GM12878 (cell line): ENCODE results near the gene SEC63. TPM values are rescaled to one million over a fixed set of nuclear protein-coding genes. Genes with fewer than 3 reads are reported as not detected.

Experiments
- ATAC-seq: fragments of 200-7000 bp; cut with Tn5 transposase; 3 replicates; pipeline ENCODE4 v1.9.1; 2020; ENCODE audit warnings: mild to moderate bottlenecking, moderate library complexity
- BruUV-seq: library from RNA; stranded (reverse); fragments of 400-500 nt; replicated peaks from 2 replicates; lab custom pipeline; 2021; lab: Mats Ljungman, UMichigan
- CTCF ChIA-PET: fragments of 300-600 bp; sonication (Branson Sonifier 250); formaldehyde crosslinking; extraction: SDS; loops from one replicate; lab custom pipeline; 2021; ENCODE audit warnings: inconsistent platforms; lab: Yijun Ruan, JAX
- POLR2A ChIA-PET: fragments of 350-600 bp; formaldehyde crosslinking; extraction: SDS; loops from one replicate; lab custom pipeline; 2021; ENCODE audit warnings: inconsistent platforms; lab: Charles Lee
- RAD21 ChIA-PET: fragments of 300-600 bp; sonication (Branson Sonifier 250); formaldehyde crosslinking; loops from one replicate; lab custom pipeline; 2023; ENCODE audit warnings: antibody characterized with exemption; ENCODE audit not compliant: unreplicated experiment; lab: Charles Lee
- SMC1A ChIA-PET: fragments of 300-600 bp; sonication (Branson Sonifier 250); formaldehyde crosslinking; loops from one replicate; lab custom pipeline; 2023; ENCODE audit not compliant: unreplicated experiment, uncharacterized antibody; lab: Charles Lee
- DNase-seq: peaks from one replicate; pipeline ENCODE4 v3.0.0-alpha.2; 2011; ENCODE audit warnings: low read depth, low spot score
- FAIRE-seq: peaks from 3 replicates; lab custom pipeline; 2011; peaks lifted over from hg19 to GRCh38; lab: Jason Lieb, UNC
- H2AFZ ChIP-seq: 2 replicates; pipeline ENCODE4 v1.6.0; 2011; ENCODE audit warnings: low read depth, low read length, control low read depth; ENCODE audit not compliant: control insufficient read depth
- H3K27ac ChIP-seq: 2 replicates; pipeline ENCODE4 v1.5.1; 2011; ENCODE audit warnings: control low read depth; ENCODE audit not compliant: control insufficient read depth, insufficient read depth
- H3K27me3 ChIP-seq, 2 experiments: replicated peaks in 1 of 2; 2 replicates each; pipeline versions ENCODE4 v1.6.0 to v1.6.1; 2011; ENCODE audit warnings: low read length in 1 of 2; ENCODE audit not compliant: control insufficient read depth in 2 of 2, insufficient read depth in 2 of 2
- H3K36me3 ChIP-seq, 2 experiments: 2 replicates each; pipeline ENCODE4 v1.5.1; 2011; ENCODE audit warnings: low read length in 1 of 2; ENCODE audit not compliant: control insufficient read depth in 2 of 2, insufficient read depth in 2 of 2
- H3K4me1 ChIP-seq: 2 replicates; pipeline ENCODE4 v1.6.1; 2011; ENCODE audit warnings: mild to moderate bottlenecking, low read length, moderate library complexity, mixed read lengths; ENCODE audit not compliant: control insufficient read depth, insufficient read depth
- H3K4me2 ChIP-seq: 2 replicates; pipeline ENCODE4 v1.6.0; 2011; ENCODE audit warnings: control low read depth; ENCODE audit not compliant: control insufficient read depth, insufficient read depth
- H3K4me3 ChIP-seq: fragments of 200-600 bp; sonication (generic); 2 replicates; pipeline ENCODE4 v1.5.1; 2016
- H3K79me2 ChIP-seq: 2 replicates; pipeline ENCODE4 v1.6.0; 2011; ENCODE audit warnings: low read length; ENCODE audit not compliant: control insufficient read depth, insufficient read depth
- H3K9ac ChIP-seq: 2 replicates; pipeline ENCODE4 v1.8.0; 2011; ENCODE audit warnings: low read length, control low read depth, mixed read lengths; ENCODE audit not compliant: control insufficient read depth, insufficient read depth
- H3K9me3 ChIP-seq: replicated peaks from 3 replicates; pipeline ENCODE4 v1.5.1; 2011; ENCODE audit warnings: mild to moderate bottlenecking, low read length; ENCODE audit not compliant: control insufficient read depth, insufficient read depth
- H4K20me1 ChIP-seq: 2 replicates; pipeline ENCODE4 v1.6.0; 2011; ENCODE audit not compliant: control insufficient read depth, insufficient read depth
- GABPA ChIP-seq: IDR thresholded peaks from 2 replicates; pipeline ENCODE4 v1.6.1; 2014; ENCODE audit warnings: antibody characterized with exemption, low read depth, mild to moderate bottlenecking, inconsistent platforms
- RUNX3 ChIP-seq: IDR thresholded peaks from 2 replicates; pipeline ENCODE4 v1.6.1; 2012; ENCODE audit warnings: low read length, inconsistent platforms
- SPI1 ChIP-seq: IDR thresholded peaks from 2 replicates; pipeline ENCODE4 v1.6.1; 2011; ENCODE audit warnings: low read depth, mild to moderate bottlenecking, low read length, moderate library complexity, borderline replicate concordance; ENCODE audit not compliant: insufficient read depth
- ZNF384 ChIP-seq: IDR thresholded peaks from 2 replicates; pipeline ENCODE4 v1.6.1; 2012; ENCODE audit warnings: low read depth, mild to moderate bottlenecking, low read length, improper control_type of control experiment, borderline replicate concordance
- WGBS: methylation state at CpG from one replicate; pipeline ENCODE4 v1.1.6; 2016; ENCODE audit warnings: low lambda C conversion rate; ENCODE audit not compliant: insufficient replicate concordance, insufficient coverage; ENCODE audit errors: missing lambda C conversion rate; 5-methylcytosine and 5-hydroxymethylcytosine counted together
- in situ Hi-C: fragments of 300-500 bp; cut with MboI; formaldehyde crosslinking; loops from 9 replicates; pipeline ENCODE4 v1.14.3; 2018; ENCODE audit warnings: mixed read lengths
- intact Hi-C: fragments of 100-400 bp; cut with micrococcal nuclease; formaldehyde crosslinking; loops from one replicate; pipeline ENCODE4 v1.14.2; 2022; ENCODE audit not compliant: unreplicated experiment
- polyA plus RNA-seq, 11 experiments: library from polyadenylated mRNA; depleted of rRNA in 4 of 11; unstranded in 6 of 11; stranded (reverse) in 5 of 11; fragments of >200 nt; fragmentation: Nextera tagmentation in 4 of 11; fragmentation: Illumina TruSeq in 1 of 11; extraction: Ambion mirVana in 4 of 11; extraction: Trizol in 1 of 11; gene quantifications; 1 replicate in 1 of 11; 2 replicates in 10 of 11; pipeline versions ENCODE4 v1.2.1 to v1.2.3, GENCODE V29; 2011 to 2016; ENCODE audit warnings: inconsistent platforms in 2 of 11, missing spikeins in 2 of 11, low read depth in 1 of 11
- total RNA-seq, 4 experiments: library from RNA; depleted of rRNA in 3 of 4; stranded (reverse); fragments of >200 nt in 3 of 4; fragmentation: Illumina TruSeq in 1 of 4; extraction: Trizol in 1 of 4; gene quantifications; 2 replicates each; pipeline versions ENCODE4 v1.2.1 to v1.2.3, GENCODE V29; 2013 to 2021
- TF ChIP-seq, protein P1 (sequence below): IDR thresholded peaks from 2 replicates; pipeline ENCODE4 v1.6.1; 2012; ENCODE audit warnings: low read depth, low read length, improper control_type of control experiment
- TF ChIP-seq, protein P2 (sequence below): fragments of 450-650 bp; IDR thresholded peaks from 2 replicates; pipeline ENCODE4 v1.6.1; 2016; ENCODE audit warnings: mild to moderate bottlenecking, moderate library complexity, borderline replicate concordance
- TF ChIP-seq, protein P3 (sequence below), 3 experiments: IDR thresholded peaks in 2 of 3; conservative IDR thresholded peaks in 1 of 3; 2 replicates each; pipeline ENCODE4 v1.5.1; 2011; ENCODE audit warnings: low read depth in 3 of 3, low read length in 3 of 3, mild to moderate bottlenecking in 3 of 3, control low read depth in 2 of 3, moderate library complexity in 2 of 3, inconsistent platforms in 1 of 3, mixed read lengths in 1 of 3; ENCODE audit not compliant: control insufficient read depth in 2 of 3, insufficient read depth in 1 of 3; ENCODE audit errors: extremely low read depth in 1 of 3

Gene SEC63
- total and polyA plus RNA-seq, 10 of the 15 experiments (the other 5 are each of a cell fraction or from before 2014, with no cell fraction given) = 10.1 to 87.0 (median 34.3) TPM

DNA sequence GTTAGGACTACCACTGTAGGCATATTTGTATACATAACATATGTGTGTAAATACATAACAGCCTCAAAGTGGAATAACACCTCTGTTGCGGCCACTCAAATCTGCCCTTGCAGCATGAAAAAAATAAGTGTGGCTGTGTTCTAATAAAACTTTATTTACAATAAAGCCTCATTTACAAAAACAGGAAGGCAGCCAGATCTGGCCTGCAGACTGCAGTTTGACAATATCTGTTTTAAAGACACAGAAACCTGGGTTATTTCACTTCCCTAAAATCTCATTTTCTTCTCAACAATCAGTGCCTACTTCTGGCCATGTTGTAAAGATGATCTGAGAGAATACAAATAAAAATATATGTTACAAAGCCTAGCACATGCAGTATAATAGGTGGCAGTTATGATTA is 80.0 kb downstream of the SEC63 start:
- BruUV-seq = no TSS peak
- ATAC-seq = peak; percentile 78
- H3K9me3 ChIP-seq = no peaks in the 10 kb centered on the region
- peaks cover 5% of the 10 kb centered on the region; the same call in 1 of the 2 replicates for H3K4me1 ChIP-seq
- peak; percentile 75 for FAIRE-seq
- ChIA-PET POLR2A (no interaction called here), RAD21 (no interaction called here), CTCF (no interaction called here), SMC1A (no interaction called here)
- intact Hi-C loops = loop anchor here (10.0 kb wide), 1 partner anchor 177 kb away; no protein-coding TSS in a partner anchor
- no peak overlapping the region for H2AFZ ChIP-seq
- in situ Hi-C loops = no loop called here
- no peak overlapping the region for H3K4me3 ChIP-seq
- no peaks in the 10 kb centered on the region for H4K20me1 ChIP-seq
- no peaks in the 10 kb centered on the region for H3K27me3 ChIP-seq
- H3K27ac ChIP-seq = no peak overlapping the region; the same call in 1 of the 2 replicates
- H3K36me3 ChIP-seq = peaks cover 4 to 10% of the 10 kb centered on the region in 2 experiments; a peak in 3 of 4 replicates
- TF ChIP-seq, protein P1, sequence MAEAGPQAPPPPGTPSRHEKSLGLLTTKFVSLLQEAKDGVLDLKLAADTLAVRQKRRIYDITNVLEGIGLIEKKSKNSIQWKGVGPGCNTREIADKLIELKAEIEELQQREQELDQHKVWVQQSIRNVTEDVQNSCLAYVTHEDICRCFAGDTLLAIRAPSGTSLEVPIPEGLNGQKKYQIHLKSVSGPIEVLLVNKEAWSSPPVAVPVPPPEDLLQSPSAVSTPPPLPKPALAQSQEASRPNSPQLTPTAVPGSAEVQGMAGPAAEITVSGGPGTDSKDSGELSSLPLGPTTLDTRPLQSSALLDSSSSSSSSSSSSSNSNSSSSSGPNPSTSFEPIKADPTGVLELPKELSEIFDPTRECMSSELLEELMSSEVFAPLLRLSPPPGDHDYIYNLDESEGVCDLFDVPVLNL = no peak
- TF ChIP-seq RUNX3 (peak; percentile 46), SPI1 (peak; percentile 92), ZNF384 (peak; percentile 60; the same call in 1 of the 2 replicates), GABPA (0 out of 2 replicates have a peak, but pooled peaks have one; percentile 8)
- TF ChIP-seq, protein P2, sequence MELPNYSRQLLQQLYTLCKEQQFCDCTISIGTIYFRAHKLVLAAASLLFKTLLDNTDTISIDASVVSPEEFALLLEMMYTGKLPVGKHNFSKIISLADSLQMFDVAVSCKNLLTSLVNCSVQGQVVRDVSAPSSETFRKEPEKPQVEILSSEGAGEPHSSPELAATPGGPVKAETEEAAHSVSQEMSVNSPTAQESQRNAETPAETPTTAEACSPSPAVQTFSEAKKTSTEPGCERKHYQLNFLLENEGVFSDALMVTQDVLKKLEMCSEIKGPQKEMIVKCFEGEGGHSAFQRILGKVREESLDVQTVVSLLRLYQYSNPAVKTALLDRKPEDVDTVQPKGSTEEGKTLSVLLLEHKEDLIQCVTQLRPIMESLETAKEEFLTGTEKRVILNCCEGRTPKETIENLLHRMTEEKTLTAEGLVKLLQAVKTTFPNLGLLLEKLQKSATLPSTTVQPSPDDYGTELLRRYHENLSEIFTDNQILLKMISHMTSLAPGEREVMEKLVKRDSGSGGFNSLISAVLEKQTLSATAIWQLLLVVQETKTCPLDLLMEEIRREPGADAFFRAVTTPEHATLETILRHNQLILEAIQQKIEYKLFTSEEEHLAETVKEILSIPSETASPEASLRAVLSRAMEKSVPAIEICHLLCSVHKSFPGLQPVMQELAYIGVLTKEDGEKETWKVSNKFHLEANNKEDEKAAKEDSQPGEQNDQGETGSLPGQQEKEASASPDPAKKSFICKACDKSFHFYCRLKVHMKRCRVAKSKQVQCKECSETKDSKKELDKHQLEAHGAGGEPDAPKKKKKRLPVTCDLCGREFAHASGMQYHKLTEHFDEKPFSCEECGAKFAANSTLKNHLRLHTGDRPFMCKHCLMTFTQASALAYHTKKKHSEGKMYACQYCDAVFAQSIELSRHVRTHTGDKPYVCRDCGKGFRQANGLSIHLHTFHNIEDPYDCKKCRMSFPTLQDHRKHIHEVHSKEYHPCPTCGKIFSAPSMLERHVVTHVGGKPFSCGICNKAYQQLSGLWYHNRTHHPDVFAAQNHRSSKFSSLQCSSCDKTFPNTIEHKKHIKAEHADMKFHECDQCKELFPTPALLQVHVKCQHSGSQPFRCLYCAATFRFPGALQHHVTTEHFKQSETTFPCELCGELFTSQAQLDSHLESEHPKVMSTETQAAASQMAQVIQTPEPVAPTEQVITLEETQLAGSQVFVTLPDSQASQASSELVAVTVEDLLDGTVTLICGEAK = peak; percentile 99
- TF ChIP-seq, protein P3, sequence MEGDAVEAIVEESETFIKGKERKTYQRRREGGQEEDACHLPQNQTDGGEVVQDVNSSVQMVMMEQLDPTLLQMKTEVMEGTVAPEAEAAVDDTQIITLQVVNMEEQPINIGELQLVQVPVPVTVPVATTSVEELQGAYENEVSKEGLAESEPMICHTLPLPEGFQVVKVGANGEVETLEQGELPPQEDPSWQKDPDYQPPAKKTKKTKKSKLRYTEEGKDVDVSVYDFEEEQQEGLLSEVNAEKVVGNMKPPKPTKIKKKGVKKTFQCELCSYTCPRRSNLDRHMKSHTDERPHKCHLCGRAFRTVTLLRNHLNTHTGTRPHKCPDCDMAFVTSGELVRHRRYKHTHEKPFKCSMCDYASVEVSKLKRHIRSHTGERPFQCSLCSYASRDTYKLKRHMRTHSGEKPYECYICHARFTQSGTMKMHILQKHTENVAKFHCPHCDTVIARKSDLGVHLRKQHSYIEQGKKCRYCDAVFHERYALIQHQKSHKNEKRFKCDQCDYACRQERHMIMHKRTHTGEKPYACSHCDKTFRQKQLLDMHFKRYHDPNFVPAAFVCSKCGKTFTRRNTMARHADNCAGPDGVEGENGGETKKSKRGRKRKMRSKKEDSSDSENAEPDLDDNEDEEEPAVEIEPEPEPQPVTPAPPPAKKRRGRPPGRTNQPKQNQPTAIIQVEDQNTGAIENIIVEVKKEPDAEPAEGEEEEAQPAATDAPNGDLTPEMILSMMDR (IDR thresholded peaks at IDR 0.05 in 2 of 3, conservative IDR thresholded peaks at IDR 0.05 in 1 of 3; ENCODE audit: control insufficient read depth in 2 of 3, extremely low read depth in 1 of 3, insufficient read depth in 1 of 3, low read depth in 3 of 3, low read length in 3 of 3) = no peak
- no peaks in the 10 kb centered on the region for H3K79me2 ChIP-seq
- H3K4me2 ChIP-seq = no peak overlapping the region
- no peak overlapping the region for H3K9ac ChIP-seq
- 100% methylated on average over 1 of the region's 1 CpG for WGBS
- peak; percentile 16 for DNase-seq
